Neural cell (in vitro differentiated cells): ENCODE data around the gene PRELP. TPM values are rescaled to one million over a fixed set of nuclear protein-coding genes. Genes with fewer than 3 reads are reported as not detected.

Source experiments
- H2AFZ ChIP-seq: fragments of 200-600, 300-800 bp; sonication (generic), shearing (Covaris generic); 2 replicates; pipeline ENCODE4 v1.6.0; 2014; ENCODE audit warnings: low read depth, mild to moderate bottlenecking, antibody characterized with exemption, low read length, moderate library complexity
- H3F3A ChIP-seq: fragments of 200-600 bp; shearing (Covaris generic); 2 replicates; pipeline ENCODE4 v1.6.1; 2016; ENCODE audit warnings: mild to moderate bottlenecking, moderate library complexity, mixed read lengths, antibody characterized with exemption, low read length; ENCODE audit not compliant: insufficient read depth, poor library complexity, severe bottlenecking
- H3K27ac ChIP-seq: fragments of 200-600, 300-800 bp; sonication (generic), shearing (Covaris generic); 2 replicates; pipeline ENCODE4 v1.5.1; 2014; ENCODE audit warnings: mild to moderate bottlenecking, low read length, moderate library complexity
- H3K27me3 ChIP-seq: fragments of 300-800, 200-600 bp; sonication (generic), shearing (Covaris generic); 2 replicates; pipeline ENCODE4 v1.6.0; 2014; ENCODE audit warnings: mild to moderate bottlenecking, low read depth, low read length, moderate library complexity; ENCODE audit not compliant: insufficient read depth
- H3K36me3 ChIP-seq: fragments of 300-800, 200-600 bp; sonication (generic), shearing (Covaris generic); 2 replicates; pipeline ENCODE4 v1.5.1; 2014; ENCODE audit warnings: mild to moderate bottlenecking, antibody characterized with exemption, low read length, moderate library complexity; ENCODE audit not compliant: insufficient read depth
- H3K4me2 ChIP-seq: fragments of 300-800, 200-600 bp; sonication (generic), shearing (Covaris generic); 2 replicates; pipeline ENCODE4 v1.6.0; 2014; ENCODE audit warnings: mild to moderate bottlenecking, low read length
- H3K4me3 ChIP-seq: fragments of 300-800, 200-600 bp; sonication (generic), shearing (Covaris generic); 2 replicates; pipeline ENCODE4 v1.5.1; 2014; ENCODE audit warnings: mild to moderate bottlenecking, low read length, moderate library complexity
- H3K79me2 ChIP-seq: fragments of 200-600 bp; shearing (Covaris generic); replicated peaks from 2 replicates; pipeline ENCODE4 v1.6.0; 2014; ENCODE audit warnings: mild to moderate bottlenecking, low read length, moderate library complexity; ENCODE audit not compliant: insufficient read depth
- H3K9ac ChIP-seq: fragments of 300-800, 200-600 bp; sonication (generic), shearing (Covaris generic); 2 replicates; pipeline ENCODE4 v1.6.1; 2016; ENCODE audit warnings: mild to moderate bottlenecking, low read length, mixed read lengths
- H3K9me2 ChIP-seq: fragments of 200-600 bp; shearing (Covaris generic); 2 replicates; pipeline ENCODE4 v1.6.1; 2016; ENCODE audit warnings: mild to moderate bottlenecking, low read length, mixed read lengths; ENCODE audit not compliant: insufficient read depth
- H3K9me3 ChIP-seq: fragments of 200-600, 300-800 bp; sonication (generic), shearing (Covaris generic); 2 replicates; pipeline ENCODE4 v1.6.1; 2016; ENCODE audit warnings: mild to moderate bottlenecking, mixed run types, low read length, moderate library complexity, mixed read lengths
- H4K20me1 ChIP-seq: fragments of 200-600 bp; shearing (Covaris generic); 2 replicates; pipeline ENCODE4 v1.6.1; 2016; ENCODE audit warnings: mild to moderate bottlenecking, mixed run types; ENCODE audit not compliant: insufficient read depth
- EP300 ChIP-seq: fragments of 450-650 bp; conservative IDR thresholded peaks from 2 replicates; pipeline ENCODE4 v1.6.1; 2014; ENCODE audit warnings: antibody characterized with exemption, mild to moderate bottlenecking, moderate library complexity; ENCODE audit not compliant: poor library complexity, severe bottlenecking
- EZH2 ChIP-seq: fragments of 200-600, 300-800 bp; shearing (Covaris generic), sonication (generic); IDR thresholded peaks from 2 replicates; pipeline ENCODE4 v1.6.1; 2014; ENCODE audit warnings: antibody characterized with exemption, low read length, borderline replicate concordance, mild to moderate bottlenecking; ENCODE audit not compliant: insufficient read depth, poor library complexity, severe bottlenecking
- MXI1 ChIP-seq: fragments of 450-650 bp; conservative IDR thresholded peaks from 2 replicates; pipeline ENCODE4 v1.6.1; 2014; ENCODE audit warnings: antibody characterized with exemption, mild to moderate bottlenecking; ENCODE audit not compliant: poor library complexity, severe bottlenecking
- POLR2AphosphoS5 ChIP-seq: IDR thresholded peaks from 2 replicates; pipeline ENCODE4 v1.6.1; 2012
- RAD21 ChIP-seq: fragments of 450-650 bp; conservative IDR thresholded peaks from 2 replicates; pipeline ENCODE4 v1.6.1; 2014; ENCODE audit warnings: antibody characterized with exemption, mild to moderate bottlenecking, moderate library complexity
- SMC3 ChIP-seq: fragments of 450-650 bp; conservative IDR thresholded peaks from 2 replicates; pipeline ENCODE4 v1.6.1; 2014; ENCODE audit warnings: antibody characterized with exemption, mild to moderate bottlenecking, moderate library complexity; ENCODE audit not compliant: poor library complexity
- TAF1 ChIP-seq: IDR thresholded peaks from 2 replicates; pipeline ENCODE4 v1.6.1; 2012; ENCODE audit warnings: low read depth
- polyA plus RNA-seq: library from polyadenylated mRNA; depleted of rRNA; stranded (reverse); fragments of >200 nt; gene quantifications from 2 replicates; pipeline ENCODE4 v1.2.3, GENCODE V29; 2014
- TF ChIP-seq, protein P1 (sequence below): fragments of 450-650 bp; IDR thresholded peaks from 2 replicates; pipeline ENCODE4 v1.5.1; 2014; ENCODE audit warnings: antibody characterized with exemption, mild to moderate bottlenecking, moderate library complexity; ENCODE audit not compliant: poor library complexity, severe bottlenecking
- TF ChIP-seq, protein P2 (sequence below): IDR thresholded peaks from 2 replicates; pipeline ENCODE4 v1.6.1; 2012; ENCODE audit warnings: borderline replicate concordance

The PRELP gene
- polyA plus RNA-seq, 1 donor from 2014 or later = not detected

DNA sequence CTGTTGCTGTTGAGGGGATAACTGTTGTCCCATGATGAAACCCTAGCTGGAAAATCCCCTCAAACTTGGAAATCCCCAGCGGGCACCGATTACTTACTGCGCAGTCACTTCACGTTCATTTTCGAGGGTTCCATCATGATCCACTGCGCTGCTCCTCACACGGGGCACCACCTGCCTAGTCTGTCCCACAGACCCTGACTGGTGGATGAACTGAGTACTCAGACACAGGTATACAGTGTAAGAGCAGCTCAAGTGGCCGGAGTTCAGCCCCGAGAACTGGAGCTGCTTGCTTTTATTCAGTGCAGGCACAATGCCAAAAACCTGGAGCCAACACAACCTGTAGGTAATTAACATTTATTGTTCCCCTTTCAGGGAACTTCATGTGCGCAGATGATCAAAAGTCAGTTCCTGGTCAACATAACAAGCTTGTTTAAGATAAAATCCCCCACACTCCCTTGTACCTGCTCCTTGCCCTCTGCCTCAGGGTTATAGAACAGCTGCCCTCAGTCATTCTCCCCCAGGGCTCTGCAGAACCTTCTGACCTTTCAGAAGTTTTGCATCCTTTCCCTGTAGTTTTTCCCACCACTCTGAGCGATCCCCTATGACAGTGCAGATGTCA, 46.5 kb upstream of the PRELP start:
- Histone ChIP-seq H3K27me3 (no peaks in the 10 kb centered on the region), H3K36me3 (no peaks in the 10 kb centered on the region), H3K9me2 (no peaks in the 10 kb centered on the region), H3K9ac (no peak overlapping the region), H4K20me1 (no peaks in the 10 kb centered on the region), H3K4me2 (no peak overlapping the region), H3K27ac (no peak overlapping the region), H3K9me3 (no peaks in the 10 kb centered on the region), H3K4me3 (no peak overlapping the region), H2AFZ (no peak overlapping the region), H3F3A (no peaks in the 10 kb centered on the region), H3K79me2 (no peaks in the 10 kb centered on the region)
- TF ChIP-seq SMC3 = no peak
- TF ChIP-seq RAD21 = no peak
- no peak for TF ChIP-seq EZH2
- no peak for TF ChIP-seq MXI1

DNA sequence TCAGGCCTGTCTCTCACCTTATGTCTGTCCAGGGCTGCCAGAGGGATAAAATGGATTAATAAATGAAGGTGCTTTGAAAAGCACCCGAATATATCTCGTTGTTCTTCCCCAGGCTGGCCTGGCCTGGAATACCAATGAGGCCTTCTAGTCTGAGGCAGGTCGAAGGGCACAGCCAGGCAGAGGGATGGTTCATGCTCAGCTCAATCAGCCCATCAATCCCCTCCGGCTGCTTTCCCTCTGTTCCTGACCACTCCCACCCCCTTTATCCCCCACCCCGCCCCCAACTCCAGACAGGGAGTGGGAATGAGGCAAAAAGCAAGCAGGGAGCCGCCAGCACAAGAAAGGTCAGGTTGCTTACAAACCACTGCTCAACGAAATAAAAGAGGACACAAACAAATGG, 40.0 kb upstream of the PRELP start:
- H3K9me2 ChIP-seq = no peaks in the 10 kb centered on the region
- no peaks in the 10 kb centered on the region for H3K27me3 ChIP-seq
- TF ChIP-seq TAF1 = no peak
- no peak for TF ChIP-seq POLR2AphosphoS5
- TF ChIP-seq RAD21 = no peak
- TF ChIP-seq, protein P1, sequence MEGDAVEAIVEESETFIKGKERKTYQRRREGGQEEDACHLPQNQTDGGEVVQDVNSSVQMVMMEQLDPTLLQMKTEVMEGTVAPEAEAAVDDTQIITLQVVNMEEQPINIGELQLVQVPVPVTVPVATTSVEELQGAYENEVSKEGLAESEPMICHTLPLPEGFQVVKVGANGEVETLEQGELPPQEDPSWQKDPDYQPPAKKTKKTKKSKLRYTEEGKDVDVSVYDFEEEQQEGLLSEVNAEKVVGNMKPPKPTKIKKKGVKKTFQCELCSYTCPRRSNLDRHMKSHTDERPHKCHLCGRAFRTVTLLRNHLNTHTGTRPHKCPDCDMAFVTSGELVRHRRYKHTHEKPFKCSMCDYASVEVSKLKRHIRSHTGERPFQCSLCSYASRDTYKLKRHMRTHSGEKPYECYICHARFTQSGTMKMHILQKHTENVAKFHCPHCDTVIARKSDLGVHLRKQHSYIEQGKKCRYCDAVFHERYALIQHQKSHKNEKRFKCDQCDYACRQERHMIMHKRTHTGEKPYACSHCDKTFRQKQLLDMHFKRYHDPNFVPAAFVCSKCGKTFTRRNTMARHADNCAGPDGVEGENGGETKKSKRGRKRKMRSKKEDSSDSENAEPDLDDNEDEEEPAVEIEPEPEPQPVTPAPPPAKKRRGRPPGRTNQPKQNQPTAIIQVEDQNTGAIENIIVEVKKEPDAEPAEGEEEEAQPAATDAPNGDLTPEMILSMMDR = no peak
- TF ChIP-seq MXI1 = no peak
- TF ChIP-seq SMC3 = no peak
- TF ChIP-seq EP300 = no peak
- TF ChIP-seq, protein P2, sequence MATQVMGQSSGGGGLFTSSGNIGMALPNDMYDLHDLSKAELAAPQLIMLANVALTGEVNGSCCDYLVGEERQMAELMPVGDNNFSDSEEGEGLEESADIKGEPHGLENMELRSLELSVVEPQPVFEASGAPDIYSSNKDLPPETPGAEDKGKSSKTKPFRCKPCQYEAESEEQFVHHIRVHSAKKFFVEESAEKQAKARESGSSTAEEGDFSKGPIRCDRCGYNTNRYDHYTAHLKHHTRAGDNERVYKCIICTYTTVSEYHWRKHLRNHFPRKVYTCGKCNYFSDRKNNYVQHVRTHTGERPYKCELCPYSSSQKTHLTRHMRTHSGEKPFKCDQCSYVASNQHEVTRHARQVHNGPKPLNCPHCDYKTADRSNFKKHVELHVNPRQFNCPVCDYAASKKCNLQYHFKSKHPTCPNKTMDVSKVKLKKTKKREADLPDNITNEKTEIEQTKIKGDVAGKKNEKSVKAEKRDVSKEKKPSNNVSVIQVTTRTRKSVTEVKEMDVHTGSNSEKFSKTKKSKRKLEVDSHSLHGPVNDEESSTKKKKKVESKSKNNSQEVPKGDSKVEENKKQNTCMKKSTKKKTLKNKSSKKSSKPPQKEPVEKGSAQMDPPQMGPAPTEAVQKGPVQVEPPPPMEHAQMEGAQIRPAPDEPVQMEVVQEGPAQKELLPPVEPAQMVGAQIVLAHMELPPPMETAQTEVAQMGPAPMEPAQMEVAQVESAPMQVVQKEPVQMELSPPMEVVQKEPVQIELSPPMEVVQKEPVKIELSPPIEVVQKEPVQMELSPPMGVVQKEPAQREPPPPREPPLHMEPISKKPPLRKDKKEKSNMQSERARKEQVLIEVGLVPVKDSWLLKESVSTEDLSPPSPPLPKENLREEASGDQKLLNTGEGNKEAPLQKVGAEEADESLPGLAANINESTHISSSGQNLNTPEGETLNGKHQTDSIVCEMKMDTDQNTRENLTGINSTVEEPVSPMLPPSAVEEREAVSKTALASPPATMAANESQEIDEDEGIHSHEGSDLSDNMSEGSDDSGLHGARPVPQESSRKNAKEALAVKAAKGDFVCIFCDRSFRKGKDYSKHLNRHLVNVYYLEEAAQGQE = no peak
- TF ChIP-seq EZH2 = no peak
- no peak overlapping the region for H3K27ac ChIP-seq
- no peak overlapping the region for H2AFZ ChIP-seq
- H3K9me3 ChIP-seq = no peaks in the 10 kb centered on the region
- no peaks in the 10 kb centered on the region for H4K20me1 ChIP-seq
- H3K4me3 ChIP-seq = no peak overlapping the region
- no peak overlapping the region for H3K4me2 ChIP-seq
- H3K36me3 ChIP-seq = no peaks in the 10 kb centered on the region
- H3F3A ChIP-seq = no peaks in the 10 kb centered on the region
- H3K9ac ChIP-seq = no peak overlapping the region
- H3K79me2 ChIP-seq = no peaks in the 10 kb centered on the region
